Calu3 (cell line): ENCODE measurements around the gene PIN1. TPM values are rescaled to one million over a fixed set of nuclear protein-coding genes. Genes with fewer than 3 reads are reported as not detected.

ENCODE experiments used
- BruUV-seq: library from RNA; stranded (reverse); fragments of 400-500 nt; replicated peaks from 2 replicates; lab custom pipeline; 2021; lab: Mats Ljungman, UMichigan
- CTCF ChIA-PET: fragments of 300-600 bp; sonication (Branson Sonifier 250); formaldehyde crosslinking; loops from one replicate; lab custom pipeline; 2022; ENCODE audit warnings: antibody characterized with exemption; lab: Charles Lee
- DNase-seq: peaks from one replicate; pipeline ENCODE4 v3.0.0; 2022
- H3K27ac Mint-ChIP-seq: one replicate; pipeline ENCODE4 v1.8.0; 2022; ENCODE audit warnings: mixed read lengths; ENCODE audit not compliant: unreplicated experiment
- H3K27me3 Mint-ChIP-seq: one replicate; pipeline ENCODE4 v1.8.0; 2022; ENCODE audit warnings: mixed read lengths; ENCODE audit not compliant: unreplicated experiment
- H3K36me3 Mint-ChIP-seq: one replicate; pipeline ENCODE4 v1.8.0; 2022; ENCODE audit warnings: mild to moderate bottlenecking, moderate library complexity, mixed read lengths; ENCODE audit not compliant: insufficient read depth, unreplicated experiment
- H3K4me1 Mint-ChIP-seq: one replicate; pipeline ENCODE4 v1.8.0; 2022; ENCODE audit warnings: mild to moderate bottlenecking, low read depth, mixed read lengths; ENCODE audit not compliant: unreplicated experiment
- H3K4me3 Mint-ChIP-seq: one replicate; pipeline ENCODE4 v1.8.0; 2022; ENCODE audit warnings: mild to moderate bottlenecking, low read depth, moderate library complexity, mixed read lengths; ENCODE audit not compliant: unreplicated experiment
- H3K9me3 Mint-ChIP-seq: one replicate; pipeline ENCODE4 v1.8.0; 2022; ENCODE audit warnings: low read depth, mixed read lengths; ENCODE audit not compliant: unreplicated experiment
- CTCF ChIP-seq: fragments of 200-600 bp; IDR thresholded peaks from one replicate; pipeline ENCODE4 v1.8.0; 2022; ENCODE audit warnings: antibody characterized with exemption; ENCODE audit not compliant: unreplicated experiment
- intact Hi-C: fragments of 100-400 bp; cut with micrococcal nuclease; formaldehyde crosslinking; loops from one replicate; pipeline ENCODE4 v1.10.0; 2022; ENCODE audit not compliant: unreplicated experiment
- total RNA-seq: library from RNA; stranded (reverse); gene quantifications from 2 replicates; pipeline ENCODE4 v1.2.3, GENCODE V29; 2022

Gene PIN1
- total RNA-seq, 1 experiment from 2014 or later, result 49.5 TPM

DNA sequence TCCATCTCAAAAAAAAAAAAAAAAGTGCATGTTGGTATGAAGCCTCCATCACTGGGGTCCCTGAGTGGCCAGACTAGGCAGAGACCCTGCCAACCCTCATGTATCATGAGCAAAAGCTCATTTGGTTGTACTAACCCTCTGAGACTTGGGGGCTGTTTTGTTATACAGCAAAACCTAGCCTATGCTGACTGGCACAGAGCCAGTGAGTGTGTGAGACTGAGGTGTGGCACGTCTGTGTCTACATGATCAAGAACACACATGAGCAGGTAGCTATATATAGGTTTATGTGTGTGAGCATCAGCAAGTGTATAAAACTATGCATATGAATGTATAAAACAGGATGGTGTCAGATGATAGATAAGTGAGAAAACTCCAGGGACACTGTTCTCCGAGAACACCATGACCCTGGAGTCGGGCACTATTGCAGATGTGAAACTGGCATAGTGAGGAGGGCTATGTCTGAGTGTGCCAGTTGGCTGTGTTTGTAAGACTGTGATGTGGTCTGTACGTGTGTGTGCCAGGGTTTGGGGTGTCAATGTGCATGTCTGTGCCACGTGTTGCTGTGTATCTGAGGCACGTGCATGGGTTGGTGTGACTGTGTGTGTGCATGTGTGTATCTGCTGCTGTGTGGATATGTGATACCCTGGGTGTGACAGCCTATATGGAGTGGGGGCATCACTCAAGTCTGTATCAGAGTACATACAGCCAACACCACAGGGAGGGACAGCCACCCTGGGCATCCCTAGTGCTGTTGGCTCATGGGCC lies 56.7 kb downstream of the PIN1 start:
- H3K27ac Mint-ChIP-seq, result no peak overlapping the region
- no TSS peak for BruUV-seq
- CTCF ChIA-PET, result no interaction called here
- no peaks in the 10 kb centered on the region for H3K9me3 Mint-ChIP-seq
- no peaks in the 10 kb centered on the region for H3K4me1 Mint-ChIP-seq
- intact Hi-C loops, result no loop called here
- no peak for TF ChIP-seq CTCF
- DNase-seq, result no peak
- no peak overlapping the region for H3K4me3 Mint-ChIP-seq
- no peaks in the 10 kb centered on the region for H3K36me3 Mint-ChIP-seq
- H3K27me3 Mint-ChIP-seq, result no peaks in the 10 kb centered on the region

Other genes starting within 250 kb of the PIN1 start
- 26.0 and 27.3 TPM in 2 replicates for gene ZNF561, start 214.1 kb upstream of the PIN1 start, total RNA-seq
- gene ZNF562, start 160.2 kb upstream of the PIN1 start, total RNA-seq, result 31.8 and 35.2 TPM in 2 replicates
- gene ZNF846, start 66.6 kb upstream of the PIN1 start, total RNA-seq, result 7.8 and 8.0 TPM in 2 replicates
- 20.7 and 21.4 TPM in 2 replicates for gene FBXL12, start 16.2 kb upstream of the PIN1 start, total RNA-seq
- 233 and 234 TPM in 2 replicates for gene UBL5, start 7.4 kb upstream of the PIN1 start, total RNA-seq
- gene OLFM2, start 101.2 kb downstream of the PIN1 start, total RNA-seq, result 11.2 and 14.9 TPM in 2 replicates
- gene COL5A3, start 175.2 kb downstream of the PIN1 start, total RNA-seq, result 0.26 and 0.49 TPM in 2 replicates
- not detected in 2 replicates for gene RDH8, start 178.2 kb downstream of the PIN1 start, total RNA-seq